NB4 (cell line): ENCODE data around the gene ESPL1.

Source experiments
- MYC ChIP-seq: IDR thresholded peaks from 2 replicates; pipeline ENCODE4 v1.6.1; 2011; ENCODE audit warnings: low read depth, low read length
- TF ChIP-seq, protein P1 (sequence below): IDR thresholded peaks from one replicate; pipeline ENCODE4 v1.5.1; 2012; ENCODE audit warnings: low read depth, low read length

GRCh38 chr12:53288322-53288721 is 20.2 kb downstream of the ESPL1 start:
- TF ChIP-seq, protein P1, sequence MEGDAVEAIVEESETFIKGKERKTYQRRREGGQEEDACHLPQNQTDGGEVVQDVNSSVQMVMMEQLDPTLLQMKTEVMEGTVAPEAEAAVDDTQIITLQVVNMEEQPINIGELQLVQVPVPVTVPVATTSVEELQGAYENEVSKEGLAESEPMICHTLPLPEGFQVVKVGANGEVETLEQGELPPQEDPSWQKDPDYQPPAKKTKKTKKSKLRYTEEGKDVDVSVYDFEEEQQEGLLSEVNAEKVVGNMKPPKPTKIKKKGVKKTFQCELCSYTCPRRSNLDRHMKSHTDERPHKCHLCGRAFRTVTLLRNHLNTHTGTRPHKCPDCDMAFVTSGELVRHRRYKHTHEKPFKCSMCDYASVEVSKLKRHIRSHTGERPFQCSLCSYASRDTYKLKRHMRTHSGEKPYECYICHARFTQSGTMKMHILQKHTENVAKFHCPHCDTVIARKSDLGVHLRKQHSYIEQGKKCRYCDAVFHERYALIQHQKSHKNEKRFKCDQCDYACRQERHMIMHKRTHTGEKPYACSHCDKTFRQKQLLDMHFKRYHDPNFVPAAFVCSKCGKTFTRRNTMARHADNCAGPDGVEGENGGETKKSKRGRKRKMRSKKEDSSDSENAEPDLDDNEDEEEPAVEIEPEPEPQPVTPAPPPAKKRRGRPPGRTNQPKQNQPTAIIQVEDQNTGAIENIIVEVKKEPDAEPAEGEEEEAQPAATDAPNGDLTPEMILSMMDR, result no peak
- TF ChIP-seq MYC, result no peak
